Measurements from ENCODE around the gene CREB5.

Gene CREB5

DNA sequence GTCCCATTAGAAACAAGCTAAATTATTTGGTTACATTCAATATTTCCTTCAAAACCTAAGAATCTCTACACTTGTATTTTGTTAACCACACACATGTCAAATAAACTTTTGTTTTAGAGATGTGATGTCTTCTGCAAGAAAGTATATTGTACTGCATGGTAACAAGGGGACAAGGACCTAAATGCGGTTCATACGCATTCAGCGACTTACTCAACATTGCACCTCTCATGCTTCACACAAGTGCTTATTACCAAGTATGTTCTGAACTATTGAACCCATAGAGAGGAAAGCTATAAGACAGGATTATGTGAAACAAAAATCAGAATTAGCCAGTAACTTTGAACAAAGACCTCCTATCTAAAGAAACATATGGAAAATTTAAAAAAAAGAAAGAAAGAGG, 68.3 kb downstream of the CREB5 start:
- DNase-seq (ENCODE audit: low spot score): no peak

GRCh38 chr7:28481091-28481926, 69.0 kb downstream of the CREB5 start:
- no peak for DNase-seq (ENCODE audit: low spot score)

GRCh38 chr7:28483112-28483511, 70.8 kb downstream of the CREB5 start:
- DNase-seq (ENCODE audit: low spot score): no peak

- no peak for DNase-seq (ENCODE audit: low spot score)
Observed at GRCh38 chr7:28483908-28484605, 71.7 kb downstream of the CREB5 start.

GRCh38 chr7:28484606-28484935, 72.3 kb downstream of the CREB5 start:
- DNase-seq (ENCODE audit: low spot score): no peak

- no peak for DNase-seq (ENCODE audit: low spot score)
Observed at GRCh38 chr7:28487487-28487886, 75.2 kb downstream of the CREB5 start.

DNA sequence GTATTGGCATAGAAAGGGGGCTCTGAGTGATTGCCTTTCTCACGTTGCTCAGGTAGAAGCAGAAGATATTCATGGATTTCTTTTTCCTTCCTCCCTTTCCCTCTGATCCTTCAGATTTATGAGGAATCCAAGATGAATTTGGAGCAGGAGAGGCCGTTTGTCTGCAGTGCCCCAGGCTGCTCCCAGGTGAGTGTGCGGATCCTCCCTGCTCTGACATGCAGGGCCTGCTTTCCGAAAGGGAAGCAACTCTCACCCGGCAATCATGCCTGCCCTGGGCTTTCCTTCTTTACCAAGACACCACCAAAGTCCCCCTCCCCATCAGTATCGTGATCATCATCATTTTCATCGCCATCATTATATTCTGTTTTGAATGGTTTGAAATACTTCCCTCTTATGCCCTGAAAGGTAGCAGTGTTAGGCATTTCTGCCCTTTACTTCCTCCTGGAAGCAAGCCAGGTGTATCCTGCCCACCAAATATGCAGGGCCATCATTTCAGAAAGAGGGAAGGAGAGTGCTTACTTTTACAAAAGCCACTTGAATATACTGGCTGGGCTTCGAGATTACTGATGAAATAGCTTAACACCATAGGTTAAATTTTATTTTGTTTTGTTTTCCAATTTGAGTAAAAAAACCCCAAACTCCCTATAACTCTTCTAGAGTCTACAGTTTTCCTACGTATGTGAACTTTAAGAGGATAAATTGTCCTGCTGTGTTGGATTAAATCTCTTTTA, 75.9 kb downstream of the CREB5 start:
- DNase-seq (ENCODE audit: low spot score): no peak

DNA sequence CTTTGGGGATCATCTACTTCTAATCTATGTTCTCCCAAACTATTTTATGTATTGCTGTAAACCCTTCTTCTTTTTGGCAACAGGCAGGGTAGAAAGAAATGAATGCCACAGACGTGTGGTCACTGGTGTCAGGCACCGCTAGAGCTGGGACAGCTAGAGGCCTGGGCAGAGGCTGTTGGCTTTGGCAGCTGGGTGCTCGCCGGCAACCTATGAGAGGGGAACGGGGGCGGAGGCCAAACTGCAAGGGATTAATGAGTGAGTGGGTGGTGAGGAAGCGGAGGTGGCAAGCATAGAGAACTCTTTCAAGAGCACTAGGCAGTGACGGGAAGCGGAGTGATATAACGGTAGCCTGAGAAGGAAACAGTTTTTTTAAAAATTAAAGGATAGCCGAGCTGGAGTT, 78.5 kb downstream of the CREB5 start:
- no peak for DNase-seq (ENCODE audit: low spot score)

DNA sequence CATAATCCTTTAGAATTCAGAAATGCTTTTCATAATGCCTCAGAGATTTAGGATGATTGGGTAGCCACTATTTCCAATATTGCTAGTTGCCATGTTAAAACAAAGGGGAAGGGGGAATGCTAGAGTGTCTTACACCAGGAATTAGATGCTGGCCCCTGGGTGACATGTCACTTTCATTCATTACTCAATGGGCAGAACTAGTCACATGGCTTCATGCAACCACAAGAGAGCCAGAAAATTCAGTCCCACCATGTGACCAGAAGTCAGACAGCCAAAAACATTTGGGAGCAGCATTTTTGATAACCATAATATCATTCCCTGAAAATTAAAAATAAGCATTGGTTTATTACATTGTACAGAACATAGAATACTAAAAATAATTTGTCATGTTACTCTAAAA, 81.2 kb downstream of the CREB5 start:
- no peak for DNase-seq (ENCODE audit: low spot score)

- DNase-seq (ENCODE audit: low spot score): no peak
Observed at GRCh38 chr7:28497009-28497408, 84.7 kb downstream of the CREB5 start.

DNA sequence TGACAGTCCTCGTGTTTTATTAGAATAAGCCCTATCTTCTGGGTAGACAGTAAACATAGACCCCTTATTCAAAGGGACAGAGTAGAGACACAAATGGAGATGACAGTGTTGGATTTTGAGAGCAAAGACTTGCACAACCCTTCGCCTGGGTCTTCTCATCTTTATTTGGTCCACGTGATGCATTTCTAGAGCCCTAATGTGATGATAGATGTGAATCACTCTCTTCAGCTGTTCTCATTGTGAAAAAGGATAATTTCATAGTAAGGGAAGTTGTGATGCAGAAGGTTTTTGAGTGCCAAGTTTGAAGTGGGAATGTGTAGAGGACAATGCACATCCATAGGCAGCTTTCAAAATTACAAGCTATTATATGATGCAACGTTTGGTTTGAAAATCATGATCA, 86.3 kb downstream of the CREB5 start:
- DNase-seq (ENCODE audit: low spot score): no peak

DNA sequence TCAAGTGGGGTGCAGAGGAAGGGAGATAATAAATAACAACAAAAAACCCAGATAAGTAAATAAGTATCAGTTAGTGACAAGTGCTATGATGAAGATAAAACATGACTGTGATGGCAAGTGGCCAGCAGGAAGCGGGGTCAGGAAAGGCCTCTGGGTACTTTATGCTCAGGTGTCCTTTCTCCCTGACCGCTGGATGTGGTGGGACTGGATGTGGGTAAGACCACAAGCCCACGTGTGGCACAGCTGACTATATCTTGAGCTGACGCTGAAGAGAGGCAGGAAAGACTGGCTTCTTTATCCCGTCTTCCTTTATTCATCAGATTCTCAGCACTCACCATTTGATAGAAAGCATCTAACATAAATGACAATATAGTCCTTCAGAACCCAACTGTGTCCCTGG, 87.8 kb downstream of the CREB5 start:
- DNase-seq (ENCODE audit: low spot score): no peak

- no peak for DNase-seq (ENCODE audit: low spot score)
Observed at GRCh38 chr7:28502408-28502807, 90.1 kb downstream of the CREB5 start.

DNA sequence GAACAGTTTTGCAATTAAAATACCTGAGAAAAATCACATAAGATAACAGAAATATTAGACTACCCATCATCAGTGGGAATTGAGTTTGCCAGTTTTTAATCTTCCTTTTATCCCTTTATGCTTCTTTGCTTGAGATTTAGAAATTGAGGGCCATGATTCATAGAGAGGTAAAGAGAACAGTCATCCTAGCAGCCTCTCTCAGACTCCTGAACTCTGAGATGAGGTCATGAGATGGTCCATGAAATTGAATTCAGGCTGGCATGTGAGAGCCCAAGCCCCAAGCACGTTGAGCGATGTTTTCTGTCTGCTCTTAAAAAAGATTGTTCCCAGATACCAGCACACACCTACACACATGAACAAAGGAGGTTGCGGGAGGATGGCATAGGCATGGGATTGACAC, 91.1 kb downstream of the CREB5 start:
- DNase-seq (ENCODE audit: low spot score): no peak

DNA sequence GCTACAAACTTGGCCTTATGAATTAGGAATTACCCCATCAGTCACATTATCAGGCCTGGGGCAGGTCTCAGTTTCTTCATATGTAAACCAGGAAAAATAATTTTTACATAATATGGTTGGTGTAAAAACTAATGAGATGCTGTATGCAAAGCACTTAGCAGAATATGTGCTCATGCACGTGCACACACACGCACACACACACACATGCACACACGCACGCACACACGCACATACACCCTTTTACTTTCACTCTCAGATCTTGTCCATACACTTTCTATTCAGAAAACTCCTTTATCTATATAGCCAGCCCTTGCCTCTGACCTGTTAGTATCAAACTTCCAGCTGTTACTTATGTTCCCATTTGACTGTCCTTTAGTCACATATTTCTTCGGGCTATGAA, 92.7 kb downstream of the CREB5 start:
- no peak for DNase-seq (ENCODE audit: low spot score)

- DNase-seq (ENCODE audit: low spot score): no peak
Observed at GRCh38 chr7:28505867-28506266, 93.5 kb downstream of the CREB5 start.

DNA sequence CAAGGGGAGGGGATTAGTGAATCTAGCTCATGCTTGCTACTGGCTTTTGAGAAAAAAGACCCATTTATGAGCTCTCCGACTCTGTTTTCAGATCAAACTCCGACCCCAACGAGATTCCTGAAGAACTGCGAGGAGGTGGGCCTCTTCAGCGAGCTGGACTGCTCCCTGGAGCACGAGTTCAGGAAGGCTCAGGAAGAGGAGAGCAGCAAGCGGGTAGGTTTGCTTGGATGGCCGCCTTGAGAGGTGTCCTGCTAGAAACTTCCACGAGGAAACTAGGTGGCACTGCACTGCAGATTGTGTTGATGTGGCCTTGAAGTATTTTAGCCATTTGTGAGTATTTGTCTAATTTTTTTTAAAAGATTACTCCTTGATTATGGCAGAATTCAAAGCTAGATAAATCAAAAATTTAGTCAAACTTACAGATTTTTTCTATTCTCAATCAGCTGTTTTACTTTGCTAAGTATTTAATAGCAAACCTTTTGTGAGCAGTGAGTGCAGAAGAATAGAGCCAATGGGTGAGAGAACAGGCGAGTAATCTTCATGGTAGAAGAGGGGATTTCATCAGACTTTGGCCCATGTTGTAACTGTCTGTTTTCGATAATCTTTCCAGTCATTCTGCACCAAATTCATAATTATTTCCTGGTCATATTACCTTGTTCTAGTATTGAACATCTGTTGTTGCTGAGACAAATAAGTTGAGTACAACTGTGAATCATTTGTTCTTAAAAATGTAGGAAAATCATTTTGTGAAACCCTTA, 95.4 kb downstream of the CREB5 start:
- DNase-seq (ENCODE audit: low spot score): no peak

DNA sequence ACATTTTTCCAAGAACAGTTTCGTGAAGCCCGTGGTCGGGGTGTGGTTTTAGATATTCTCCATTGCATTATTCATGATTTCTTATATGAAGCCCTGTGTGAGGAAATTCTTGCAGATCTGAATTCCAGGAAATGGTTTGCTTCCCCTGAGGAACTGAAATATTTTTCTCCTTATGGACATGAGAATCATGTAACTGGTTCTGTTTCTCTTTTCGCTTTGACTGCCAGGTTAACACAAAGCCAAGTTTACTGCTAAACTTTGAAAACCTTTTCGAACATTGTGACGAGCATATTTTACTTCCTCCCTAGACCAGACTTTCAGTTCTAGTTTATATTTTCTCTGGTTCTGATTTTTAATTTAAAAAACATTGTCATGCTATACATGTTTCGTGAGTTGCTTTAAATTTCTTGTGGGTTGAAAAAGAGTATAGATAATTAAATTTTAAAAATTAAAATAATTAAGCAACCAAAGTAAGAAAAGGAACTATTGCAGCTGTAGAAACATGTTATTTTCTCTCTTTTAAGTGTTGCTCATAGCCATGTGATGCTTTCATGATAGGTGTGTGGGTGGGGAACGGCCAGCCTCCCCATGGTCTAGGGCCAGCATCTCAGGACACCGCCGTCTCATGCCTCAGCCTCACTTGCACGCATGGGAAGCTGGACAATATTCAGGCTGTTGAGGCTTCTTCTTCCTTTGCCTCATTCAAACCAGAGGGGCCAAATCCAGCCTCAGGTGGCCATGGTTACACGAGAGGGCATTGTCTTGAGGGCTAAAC, 97.1 kb downstream of the CREB5 start:
- DNase-seq (ENCODE audit: low spot score): no peak

- DNase-seq (ENCODE audit: low spot score): no peak
Observed at GRCh38 chr7:28510026-28510369, 97.7 kb downstream of the CREB5 start.

GRCh38 chr7:28512668-28513440, 100.5 kb downstream of the CREB5 start:
- no peak for DNase-seq (ENCODE audit: low spot score)
